ENCODE measurements around the gene TPX2.
"Not testable (repeated sequence)": the region's sequence is repeated elsewhere in the genome, so short reads cannot be mapped to it uniquely, and the experiment has no call there.

The TPX2 gene

GRCh38 chr20:31720486-31721407 lies 18.3 kb upstream of the TPX2 start:
- no peak for DNase-seq (ENCODE audit: low read depth)

- DNase-seq (ENCODE audit: low read depth) = no peak
Observed at GRCh38 chr20:31721408-31722256, 17.5 kb upstream of the TPX2 start.

- peak; percentile 72 for DNase-seq (ENCODE audit: low read depth)
Observed at GRCh38 chr20:31722257-31723068, 16.6 kb upstream of the TPX2 start, which contains the start of gene BCL2L1. TSS of gene BCL2L1 (minus strand) at chr20:31722868. CDS start at chr20:31722218, 650 bp downstream.

GRCh38 chr20:31723069-31723318 lies 16.1 kb upstream of the TPX2 start:
- DNase-seq (ENCODE audit: low read depth) = no peak

- DNase-seq (ENCODE audit: low read depth) = peak; percentile 97
Observed at GRCh38 chr20:31723319-31724078, 15.6 kb upstream of the TPX2 start.

- no peak for DNase-seq (ENCODE audit: low read depth)
Observed at GRCh38 chr20:31731321-31731717, 7.8 kb upstream of the TPX2 start.

GRCh38 chr20:31739550-31739977 lies 474 bp downstream of the TPX2 start:
- no peak for DNase-seq (ENCODE audit: low read depth)

- no peak for DNase-seq (ENCODE audit: low read depth)
Observed at GRCh38 chr20:31740208-31740607, 1.1 kb downstream of the TPX2 start.

GRCh38 chr20:31740656-31741323 lies 1.7 kb downstream of the TPX2 start:
- no peak for DNase-seq (ENCODE audit: low read depth)

GRCh38 chr20:31746068-31746878 lies 7.2 kb downstream of the TPX2 start:
- no peak for DNase-seq (ENCODE audit: low read depth)

- not testable (repeated sequence) for DNase-seq (ENCODE audit: low read depth)
Observed at GRCh38 chr20:31747028-31747427, 7.9 kb downstream of the TPX2 start.

- DNase-seq (ENCODE audit: low read depth) = no peak
Observed at GRCh38 chr20:31747640-31748039, 8.6 kb downstream of the TPX2 start.

- DNase-seq (ENCODE audit: low read depth) = no peak
Observed at GRCh38 chr20:31749223-31749622, 10.1 kb downstream of the TPX2 start.

- DNase-seq (ENCODE audit: low read depth) = no peak
Observed at GRCh38 chr20:31751126-31751525, 12.0 kb downstream of the TPX2 start.

- DNase-seq (ENCODE audit: low read depth) = no peak
Observed at GRCh38 chr20:31757254-31757653, 18.2 kb downstream of the TPX2 start.

GRCh38 chr20:31758521-31758920 lies 19.4 kb downstream of the TPX2 start:
- DNase-seq (ENCODE audit: low read depth) = no peak

- no peak for DNase-seq (ENCODE audit: low read depth)
Observed at GRCh38 chr20:31758991-31759390, 19.9 kb downstream of the TPX2 start.

- no peak for DNase-seq (ENCODE audit: low read depth)
Observed at GRCh38 chr20:31759836-31760518, 20.9 kb downstream of the TPX2 start.

GRCh38 chr20:31760519-31761240 lies 21.6 kb downstream of the TPX2 start:
- no peak for DNase-seq (ENCODE audit: low read depth)

Data from HS-5 (cell line).